Right renal pelvis (tissue), 4 donors: ENCODE data around the gene ANKRD33B. TPM values are rescaled to one million over a fixed set of nuclear protein-coding genes. Genes with fewer than 3 reads are reported as not detected.

ENCODE experiments used
- polyA plus RNA-seq, 4 donors: library from polyadenylated mRNA; unstranded; fragments of 120-200 nt; gene quantifications; one replicate each; pipeline ENCODE4 v1.2.1, GENCODE V29; 2013; ENCODE audit not compliant: insufficient read length in 4 of 4

ANKRD33B gene
- polyA plus RNA-seq, 4 donors: 1.4 to 1.9 (median 1.8) TPM

Other genes starting within 250 kb of the ANKRD33B start
- gene MARCHF6, start 210.4 kb upstream of the ANKRD33B start, polyA plus RNA-seq: 100 to 1,000 TPM; 173 to 217 (median 208) TPM
- under 1 TPM; 0.66 to 0.90 (median 0.79) TPM for gene ROPN1L, start 122.2 kb upstream of the ANKRD33B start, polyA plus RNA-seq
- 100 to 1,000 TPM; 120 to 137 (median 128) TPM for gene DAP, start 197.2 kb downstream of the ANKRD33B start, polyA plus RNA-seq